ENCODE measurements around the gene ARHGAP25. TPM values are rescaled to one million over a fixed set of nuclear protein-coding genes. Genes with fewer than 3 reads are reported as not detected.
A peak's percentile ranks its signal among the peaks of the same experiment; 100 is the strongest.

The ARHGAP25 gene
- polyA plus RNA-seq, 4 donors = 5.9 to 8.1 (median 7.8) TPM

- DNase-seq (ENCODE audit: low read depth in 4 of 4, low spot score in 3 of 4) = no peak
Observed at GRCh38 chr2:68825866-68826265, 91.3 kb downstream of the ARHGAP25 start.

DNA sequence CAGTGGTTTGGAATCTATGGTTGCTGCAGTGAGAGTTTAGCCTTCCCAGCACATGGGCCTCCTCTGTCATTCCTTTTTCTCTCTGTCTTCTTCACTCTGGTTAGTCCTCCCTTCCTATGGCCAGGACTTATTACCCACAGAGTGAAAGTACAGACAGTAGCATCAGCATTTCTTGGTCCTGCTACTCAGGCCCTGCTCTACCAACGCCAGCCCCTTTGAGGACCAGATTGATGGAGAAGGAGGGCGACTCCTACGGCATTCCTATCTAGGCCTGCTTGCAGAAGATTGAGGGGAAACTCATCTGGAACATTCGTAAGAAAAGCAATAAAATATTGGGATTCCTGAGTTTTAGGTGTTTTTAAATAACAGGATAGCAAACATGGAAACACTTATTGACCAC, 93.1 kb downstream of the ARHGAP25 start:
- no peak for DNase-seq (ENCODE audit: low read depth in 4 of 4, low spot score in 3 of 4)

GRCh38 chr2:68828887-68829708, 94.5 kb downstream of the ARHGAP25 start:
- peak; percentile 57 to 70 (median 68) for DNase-seq (ENCODE audit: low read depth in 4 of 4, low spot score in 3 of 4)

DNA sequence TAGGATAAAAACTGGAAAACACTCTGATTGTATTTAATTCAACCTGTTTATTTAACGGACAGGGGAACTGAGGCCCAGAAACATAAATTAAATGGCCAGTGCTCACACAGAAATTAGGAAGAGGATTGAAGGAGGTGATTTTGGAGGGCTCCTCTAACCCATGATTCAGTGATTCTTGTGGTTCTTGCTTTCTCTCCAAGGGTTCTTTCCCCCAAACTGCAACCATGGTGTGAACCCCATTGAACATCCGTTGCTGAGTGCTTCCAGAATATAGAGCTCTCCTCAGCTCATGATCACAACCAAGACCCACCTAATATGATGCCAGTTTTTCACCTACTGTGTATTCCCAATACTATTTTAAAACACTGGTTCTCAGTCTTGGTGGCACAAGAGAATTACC, 95.1 kb downstream of the ARHGAP25 start:
- DNase-seq (ENCODE audit: low read depth in 4 of 4, low spot score in 3 of 4) = no peak

GRCh38 chr2:68831686-68832232, 97.1 kb downstream of the ARHGAP25 start:
- no peak for DNase-seq (ENCODE audit: low read depth in 4 of 4, low spot score in 3 of 4)

GRCh38 chr2:68832233-68832869, 97.7 kb downstream of the ARHGAP25 start:
- DNase-seq (ENCODE audit: low read depth in 4 of 4, low spot score in 3 of 4) = no peak

DNA sequence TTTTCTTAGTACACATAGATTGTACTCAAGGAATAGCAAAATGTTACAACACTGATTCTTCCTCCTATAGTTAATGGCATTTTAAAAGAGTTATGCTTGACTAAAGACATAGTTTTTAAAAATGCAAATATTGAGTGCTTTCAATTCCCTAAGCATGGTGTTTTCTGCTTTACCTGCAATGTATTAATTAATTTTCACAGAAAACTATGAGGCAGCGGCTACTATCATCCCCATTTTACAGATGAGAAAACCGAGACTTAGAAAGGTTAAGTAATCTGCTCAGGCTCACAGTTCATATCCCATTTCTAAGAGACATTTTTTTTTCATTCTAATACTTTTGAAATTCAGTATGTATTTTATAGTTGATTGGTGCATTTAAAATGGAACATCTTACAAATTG, 98.6 kb downstream of the ARHGAP25 start:
- no peak for DNase-seq (ENCODE audit: low read depth in 4 of 4, low spot score in 3 of 4)

DNA sequence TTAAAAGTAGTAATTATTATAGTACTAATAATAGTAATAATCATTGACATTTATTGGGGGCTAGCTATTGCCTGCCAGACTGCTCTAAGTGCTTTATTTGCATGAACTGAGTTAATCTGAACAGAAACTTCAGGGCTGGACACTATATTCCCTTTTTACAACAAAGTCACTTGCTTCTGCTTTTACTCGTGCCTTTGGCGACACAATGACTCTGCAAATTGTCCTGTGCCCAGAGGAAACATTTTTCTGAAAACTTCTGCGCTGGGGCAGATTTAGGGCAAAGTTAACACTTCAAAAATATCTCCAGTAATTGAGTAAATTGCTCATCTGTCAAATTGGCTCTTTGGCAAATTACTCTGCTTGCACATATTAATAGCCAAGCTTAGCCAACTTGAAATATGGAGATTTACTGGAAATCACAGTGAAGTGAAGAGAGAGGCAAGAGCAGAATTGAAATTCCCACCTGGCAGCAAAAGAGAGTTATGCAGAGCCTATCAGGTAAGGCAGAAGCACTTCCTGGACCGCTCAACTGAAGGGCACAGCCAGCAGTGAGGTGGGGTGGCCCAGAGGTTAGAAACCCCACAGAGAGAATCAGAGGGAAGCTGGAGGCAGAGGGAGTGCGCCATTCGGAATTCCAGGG, 100.2 kb downstream of the ARHGAP25 start:
- DNase-seq (ENCODE audit: low read depth in 4 of 4, low spot score in 3 of 4) = no peak

DNA sequence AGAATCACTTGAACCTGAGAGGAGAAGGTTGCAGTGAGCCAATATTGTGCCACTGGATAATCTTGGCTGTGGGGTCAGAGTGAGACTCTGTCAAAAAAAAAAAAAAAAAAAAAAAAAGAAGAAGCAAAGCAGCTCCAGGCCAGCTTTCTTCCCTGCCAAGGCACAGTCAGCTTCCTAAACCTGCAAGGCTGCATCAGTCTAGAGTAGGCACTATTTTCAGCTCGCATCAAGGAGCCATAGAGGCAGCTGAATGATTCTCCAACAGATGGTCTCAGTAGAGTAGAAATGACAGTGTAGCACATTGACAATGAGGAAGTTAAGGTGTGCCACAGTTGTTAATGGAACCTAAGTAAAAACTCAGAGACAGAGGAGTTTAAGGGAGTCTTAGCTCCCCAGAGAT, 101.0 kb downstream of the ARHGAP25 start:
- no peak for DNase-seq (ENCODE audit: low read depth in 4 of 4, low spot score in 3 of 4)

DNA sequence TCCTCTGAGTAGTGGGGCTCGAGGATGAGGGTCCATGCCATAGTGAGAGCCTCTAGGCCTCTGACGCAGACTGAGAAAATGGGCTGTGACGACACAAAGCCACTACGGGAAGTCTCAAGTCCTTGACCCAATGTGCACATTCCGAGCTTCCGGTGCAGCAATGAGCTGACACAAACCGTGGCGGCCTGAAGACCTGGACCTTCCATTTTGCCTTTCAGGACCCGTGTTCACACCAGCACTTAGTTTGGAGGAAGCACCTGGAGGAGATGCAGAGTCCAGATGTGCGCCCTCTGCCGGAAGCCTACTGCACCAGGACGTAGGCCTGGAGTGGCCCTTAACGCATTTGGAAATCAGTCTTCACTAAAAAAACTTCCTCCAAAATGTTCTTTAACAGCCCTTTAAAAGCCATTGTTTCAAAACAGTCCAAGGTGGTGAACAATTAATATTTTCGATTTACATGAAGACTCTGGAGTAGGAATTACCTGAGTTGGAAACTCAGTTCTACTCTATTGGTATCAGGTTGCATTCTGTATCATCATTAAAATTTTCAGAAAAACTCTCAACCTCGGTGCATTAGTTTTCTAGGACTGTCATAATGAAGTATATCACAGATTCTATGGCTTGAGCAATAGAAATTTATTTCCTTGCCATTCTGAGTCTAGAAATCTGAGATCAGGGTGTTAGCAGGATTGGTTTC, 102.7 kb downstream of the ARHGAP25 start:
- no peak for DNase-seq (ENCODE audit: low read depth in 4 of 4, low spot score in 3 of 4)

GRCh38 chr2:68837861-68838341, 103.3 kb downstream of the ARHGAP25 start:
- no peak for DNase-seq (ENCODE audit: low read depth in 4 of 4, low spot score in 3 of 4)

DNA sequence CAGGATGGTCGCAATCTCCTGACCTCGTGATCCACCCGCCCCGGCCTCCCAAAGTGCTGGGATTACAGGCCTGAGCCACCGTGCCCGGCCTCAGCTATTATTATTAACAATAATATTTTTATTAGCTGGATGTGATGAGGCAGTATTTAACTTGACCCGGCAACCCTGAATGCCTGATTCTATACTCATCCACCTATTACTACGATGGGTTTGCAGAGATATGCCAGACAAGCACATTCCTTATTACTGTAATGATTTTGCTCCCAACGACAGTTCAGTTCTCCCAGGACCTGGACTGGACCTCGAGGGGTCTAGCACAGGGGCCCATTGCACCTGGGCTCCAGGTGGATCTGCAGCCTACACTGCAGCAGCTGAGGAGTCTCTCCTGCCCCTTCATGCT, 104.0 kb downstream of the ARHGAP25 start:
- no peak for DNase-seq (ENCODE audit: low read depth in 4 of 4, low spot score in 3 of 4)

GRCh38 chr2:68839260-68839833, 104.7 kb downstream of the ARHGAP25 start:
- DNase-seq (ENCODE audit: low read depth in 4 of 4, low spot score in 3 of 4) = no peak

DNA sequence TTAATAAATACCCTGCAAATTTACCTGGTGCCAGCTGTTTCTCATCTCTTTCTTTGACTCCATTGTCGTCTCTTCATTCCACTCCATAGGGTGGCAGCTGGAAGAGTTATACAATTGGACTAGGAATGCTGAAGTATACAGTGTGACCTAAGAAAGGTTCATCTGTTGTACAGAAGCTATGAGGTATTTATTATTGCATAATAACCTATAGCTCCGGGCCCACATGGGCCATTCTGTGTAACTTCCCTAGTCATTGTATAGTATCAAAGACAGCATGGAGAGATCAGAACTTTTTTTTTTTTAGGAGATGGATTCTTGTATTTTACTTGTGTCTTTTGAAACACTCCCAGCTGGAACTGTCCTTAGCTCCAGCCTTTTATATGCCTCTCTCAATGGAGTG, 110.4 kb downstream of the ARHGAP25 start:
- no peak for DNase-seq (ENCODE audit: low read depth in 4 of 4, low spot score in 3 of 4)

DNA sequence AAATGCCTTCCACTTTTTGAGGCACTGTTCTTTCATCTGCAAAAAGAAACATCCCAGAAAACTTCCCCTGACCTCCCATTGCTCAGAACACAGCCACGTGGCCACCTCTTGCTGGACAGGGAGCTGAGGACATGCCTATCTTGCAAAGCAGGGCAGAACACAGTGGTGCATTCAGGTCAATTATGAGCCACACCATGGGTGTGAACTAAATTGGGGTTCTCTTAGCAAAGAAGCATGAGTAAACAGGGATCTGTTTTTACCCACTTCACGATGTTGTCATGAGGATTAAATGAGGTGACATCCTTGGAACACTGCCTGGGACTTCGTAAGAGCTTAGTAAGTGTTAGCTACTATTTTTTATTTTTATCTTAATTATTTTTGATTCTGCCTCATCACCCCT, 111.5 kb downstream of the ARHGAP25 start:
- DNase-seq (ENCODE audit: low read depth in 4 of 4, low spot score in 3 of 4) = no peak

GRCh38 chr2:68847751-68848150, 113.1 kb downstream of the ARHGAP25 start:
- no peak for DNase-seq (ENCODE audit: low read depth in 4 of 4, low spot score in 3 of 4)

GRCh38 chr2:68849579-68850030, 115.0 kb downstream of the ARHGAP25 start:
- no peak for DNase-seq (ENCODE audit: low read depth in 4 of 4, low spot score in 3 of 4)

- DNase-seq (ENCODE audit: low read depth in 4 of 4, low spot score in 3 of 4) = no peak
Observed at GRCh38 chr2:68850524-68850923, 115.9 kb downstream of the ARHGAP25 start.

GRCh38 chr2:68853035-68853434, 118.4 kb downstream of the ARHGAP25 start:
- no peak for DNase-seq (ENCODE audit: low read depth in 4 of 4, low spot score in 3 of 4)

DNA sequence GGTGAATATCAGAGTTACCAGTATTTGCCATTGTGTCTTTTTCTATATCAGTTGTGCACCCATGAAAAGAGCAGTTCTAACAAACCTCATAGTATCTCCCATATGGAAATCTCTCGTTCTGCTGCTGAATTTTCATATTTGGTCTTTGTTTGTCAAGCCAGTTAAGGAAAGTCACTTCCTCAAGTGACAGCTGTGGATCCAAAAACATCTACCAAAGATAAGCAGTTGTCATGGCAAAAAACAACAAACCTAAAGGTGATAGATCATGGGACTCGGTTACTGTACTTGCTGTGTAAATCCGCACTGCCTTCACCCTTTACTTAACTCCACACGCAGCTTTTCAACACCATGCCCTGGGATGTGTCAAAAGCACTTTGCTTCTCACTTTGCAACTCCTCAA, 119.3 kb downstream of the ARHGAP25 start:
- no peak for DNase-seq (ENCODE audit: low read depth in 4 of 4, low spot score in 3 of 4)

Data from left renal pelvis (tissue), 4 donors.